ENCODE measurements around the gene TRPV4.

The TRPV4 gene

GRCh38 chr12:109740694-109741245, 92.4 kb downstream of the TRPV4 start:
- no peak overlapping the region for H3K4me3 ChIP-seq (replicated peaks; ENCODE audit: low read depth, low read length)
- DNase-seq (ENCODE audit: extremely low read depth, insufficient read length): no peak
- TF ChIP-seq CTCF (IDR thresholded peaks at IDR 0.05; ENCODE audit: insufficient read depth, low read length, poor library complexity, severe bottlenecking): no peak
- no peaks in the 10 kb centered on the region for H3K36me3 ChIP-seq (ENCODE audit: control insufficient read depth, insufficient read depth, low read length)
- H3K27me3 ChIP-seq (replicated peaks; ENCODE audit: control insufficient read depth, insufficient read depth, low read length): peaks cover 1% of the 10 kb centered on the region; the same call in 1 of the 2 replicates

GRCh38 chr12:109739747-109740693, 93.2 kb downstream of the TRPV4 start:
- Histone ChIP-seq H3K4me3 (replicated peaks; ENCODE audit: low read depth, low read length) (no peak overlapping the region), H3K36me3 (ENCODE audit: control insufficient read depth, insufficient read depth, low read length) (no peaks in the 10 kb centered on the region), H3K27me3 (replicated peaks; ENCODE audit: control insufficient read depth, insufficient read depth, low read length) (peaks cover 1% of the 10 kb centered on the region; the same call in 1 of the 2 replicates)
- no peak for DNase-seq (ENCODE audit: extremely low read depth, insufficient read length)
- peak; percentile 43 for TF ChIP-seq CTCF (IDR thresholded peaks at IDR 0.05; ENCODE audit: insufficient read depth, low read length, poor library complexity, severe bottlenecking)

GRCh38 chr12:109738878-109739665, 94.1 kb downstream of the TRPV4 start:
- no peak overlapping the region for H3K4me3 ChIP-seq (replicated peaks; ENCODE audit: low read depth, low read length)
- no peak for TF ChIP-seq CTCF (IDR thresholded peaks at IDR 0.05; ENCODE audit: insufficient read depth, low read length, poor library complexity, severe bottlenecking)
- H3K36me3 ChIP-seq (ENCODE audit: control insufficient read depth, insufficient read depth, low read length): no peaks in the 10 kb centered on the region
- H3K27me3 ChIP-seq (replicated peaks; ENCODE audit: control insufficient read depth, insufficient read depth, low read length): peaks cover 1% of the 10 kb centered on the region; the same call in 1 of the 2 replicates
- no peak for DNase-seq (ENCODE audit: extremely low read depth, insufficient read length)

GRCh38 chr12:109738209-109738608, 95.0 kb downstream of the TRPV4 start:
- no peak for DNase-seq (ENCODE audit: extremely low read depth, insufficient read length)
- no peak for TF ChIP-seq CTCF (IDR thresholded peaks at IDR 0.05; ENCODE audit: insufficient read depth, low read length, poor library complexity, severe bottlenecking)
- Histone ChIP-seq H3K36me3 (ENCODE audit: control insufficient read depth, insufficient read depth, low read length) (no peaks in the 10 kb centered on the region), H3K4me3 (replicated peaks; ENCODE audit: low read depth, low read length) (no peak overlapping the region), H3K27me3 (replicated peaks; ENCODE audit: control insufficient read depth, insufficient read depth, low read length) (peaks cover 1% of the 10 kb centered on the region)

- H3K27me3 ChIP-seq (replicated peaks; ENCODE audit: control insufficient read depth, insufficient read depth, low read length): peaks cover 1% of the 10 kb centered on the region
- no peak for DNase-seq (ENCODE audit: extremely low read depth, insufficient read length)
- no peak for TF ChIP-seq CTCF (IDR thresholded peaks at IDR 0.05; ENCODE audit: insufficient read depth, low read length, poor library complexity, severe bottlenecking)
- H3K4me3 ChIP-seq (replicated peaks; ENCODE audit: low read depth, low read length): no peak overlapping the region
- no peaks in the 10 kb centered on the region for H3K36me3 ChIP-seq (ENCODE audit: control insufficient read depth, insufficient read depth, low read length)
These were observed 95.6 kb downstream of the TRPV4 start for GRCh38 chr12:109737631-109738030.

Measured in GM06990 (cell line).